SK-N-SH (cell line): ENCODE data around the gene INSM2. TPM values are rescaled to one million over a fixed set of nuclear protein-coding genes. Genes with fewer than 3 reads are reported as not detected.

Experiments used
- CTCF ChIA-PET: fragments of 300-600, 350-600 bp; formaldehyde crosslinking; extraction: SDS; loops from one replicate; lab custom pipeline; 2021; lab: Yijun Ruan, JAX
- POLR2A ChIA-PET: fragments of 350-600 bp; sonication (Branson Sonifier 250); formaldehyde crosslinking; extraction: SDS; loops from one replicate; lab custom pipeline; 2020; ENCODE audit warnings: antibody characterized with exemption, inconsistent platforms; lab: Yijun Ruan, JAX
- DNase-seq: peaks from one replicate; pipeline ENCODE4 v3.0.0; 2012
- H2AFZ ChIP-seq: fragments of 200-600 bp; sonication (generic); 2 replicates; pipeline ENCODE4 v1.8.1; 2016; ENCODE audit warnings: antibody characterized with exemption, mild to moderate bottlenecking, low read depth
- H3F3A ChIP-seq: fragments of 200-600 bp; sonication (generic); replicated peaks from 2 replicates; pipeline ENCODE3; 2016; ENCODE audit warnings: antibody characterized with exemption, mild to moderate bottlenecking; ENCODE audit not compliant: insufficient read depth
- H3K27ac ChIP-seq, 2 experiments: fragments of 200-500 bp in 1 of 2; fragments of 200-600 bp in 1 of 2; sonication (Bioruptor generic) in 1 of 2; sonication (generic), shearing (Covaris generic) in 1 of 2; 2 replicates each; pipeline versions ENCODE4 v1.5.1 to v1.6.1; 2014 to 2016; ENCODE audit warnings: low read depth in 2 of 2, inconsistent platforms in 1 of 2, low read length in 1 of 2, mild to moderate bottlenecking in 1 of 2, mixed read lengths in 1 of 2
- H3K27me3 ChIP-seq: fragments of 200-600 bp; sonication (generic), shearing (Covaris generic); 2 replicates; pipeline ENCODE4 v1.6.1; 2016; ENCODE audit warnings: mixed run types; ENCODE audit not compliant: insufficient read depth
- H3K36me3 ChIP-seq, 2 experiments: fragments of 200-500 bp in 1 of 2; fragments of 200-600 bp in 1 of 2; sonication (Bioruptor generic) in 1 of 2; sonication (generic) in 1 of 2; replicated peaks in 1 of 2; 2 replicates each; pipeline versions ENCODE3 to v1.5.1; 2014 to 2016; ENCODE audit warnings: low read length in 1 of 2, mild to moderate bottlenecking in 1 of 2; ENCODE audit not compliant: insufficient read depth in 2 of 2, control insufficient read depth in 1 of 2
- H3K4me1 ChIP-seq, 2 experiments: fragments of 200-500 bp in 1 of 2; fragments of 200-600 bp in 1 of 2; sonication (Bioruptor generic) in 1 of 2; sonication (generic), shearing (Covaris generic) in 1 of 2; 2 replicates each; pipeline versions ENCODE4 v1.5.1 to v1.6.1; 2014 to 2016; ENCODE audit warnings: low read depth in 1 of 2, low read length in 1 of 2, mixed run types in 1 of 2; ENCODE audit not compliant: insufficient read depth in 2 of 2, control insufficient read depth in 1 of 2
- H3K4me2 ChIP-seq: fragments of 200-600 bp; sonication (generic), shearing (Covaris generic); 2 replicates; pipeline ENCODE4 v1.6.1; 2017; ENCODE audit warnings: mixed run types
- H3K4me3 ChIP-seq, 2 experiments: fragments of 200-500 bp in 1 of 2; fragments of 200-600 bp in 1 of 2; sonication (Bioruptor generic) in 1 of 2; sonication (generic), shearing (Covaris generic) in 1 of 2; 2 replicates each; pipeline versions ENCODE4 v1.5.1 to v1.8.1; 2014 to 2016; ENCODE audit warnings: low read depth in 2 of 2, inconsistent platforms in 1 of 2, low read length in 1 of 2, mild to moderate bottlenecking in 1 of 2, mixed read lengths in 1 of 2, moderate library complexity in 1 of 2
- H3K79me2 ChIP-seq: fragments of 200-600 bp; sonication (generic); 2 replicates; pipeline ENCODE4 v1.8.1; 2017; ENCODE audit warnings: mild to moderate bottlenecking; ENCODE audit not compliant: insufficient read depth
- H3K9ac ChIP-seq: fragments of 200-600 bp; sonication (generic); 2 replicates; pipeline ENCODE4 v1.6.1; 2017; ENCODE audit warnings: mixed run types
- H3K9me2 ChIP-seq: fragments of 200-600 bp; sonication (generic); 2 replicates; pipeline ENCODE4 v1.6.1; 2017; ENCODE audit warnings: mixed run types
- H3K9me3 ChIP-seq: fragments of 200-600 bp; sonication (generic); 2 replicates; pipeline ENCODE4 v1.6.1; 2017; ENCODE audit warnings: mixed run types, mild to moderate bottlenecking, moderate library complexity
- H4K20me1 ChIP-seq: fragments of 200-600 bp; sonication (generic); 2 replicates; pipeline ENCODE4 v1.6.1; 2017; ENCODE audit warnings: mild to moderate bottlenecking, mixed run types; ENCODE audit not compliant: insufficient read depth
- CHD2 ChIP-seq: fragments of 150-350 bp; IDR thresholded peaks from 2 replicates; pipeline ENCODE4 v1.6.1; 2018; ENCODE audit warnings: low read length; ENCODE audit not compliant: partially characterized antibody
- CTCF ChIP-seq: fragments of 200-600 bp; sonication (generic); IDR thresholded peaks from 2 replicates; pipeline ENCODE4 v1.6.1; 2017; ENCODE audit warnings: antibody characterized with exemption, mild to moderate bottlenecking, moderate library complexity
- EP300 ChIP-seq, 2 experiments: IDR thresholded peaks; 2 replicates each; pipeline versions ENCODE4 v1.4.0 to v1.6.1; 2012; ENCODE audit warnings: borderline replicate concordance in 1 of 2, low read depth in 1 of 2, low read length in 1 of 2
- EZH2phosphoT487 ChIP-seq: fragments of 200-600 bp; sonication (generic); IDR thresholded peaks from 2 replicates; pipeline ENCODE4 v1.6.1; 2017; ENCODE audit warnings: low read depth, mixed run types, mild to moderate bottlenecking, antibody characterized with exemption, moderate library complexity, borderline replicate concordance
- FOSL2 ChIP-seq: IDR thresholded peaks from 2 replicates; pipeline ENCODE4 v1.4.0; 2012; ENCODE audit warnings: low read depth, mild to moderate bottlenecking, moderate library complexity, borderline replicate concordance
- FOXJ3 ChIP-seq: sonication (generic); formaldehyde crosslinking; IDR thresholded peaks from 2 replicates; pipeline ENCODE4 v1.5.1; 2020; ENCODE audit warnings: mild to moderate bottlenecking, missing genetic modification reagents
- FOXM1 ChIP-seq: IDR thresholded peaks from 2 replicates; pipeline ENCODE4 v1.4.0; 2012; ENCODE audit warnings: low read depth, mild to moderate bottlenecking
- GABPA ChIP-seq: IDR thresholded peaks from 2 replicates; pipeline ENCODE4 v1.4.0; 2012; ENCODE audit warnings: low read depth, mild to moderate bottlenecking
- GATA2 ChIP-seq: sonication (generic); formaldehyde crosslinking; IDR thresholded peaks from 2 replicates; pipeline ENCODE4 v1.5.0; 2020; ENCODE audit warnings: mild to moderate bottlenecking, missing genetic modification reagents
- IRF3 ChIP-seq: fragments of 150-350 bp; IDR thresholded peaks from 2 replicates; pipeline ENCODE4 v1.6.1; 2016; ENCODE audit warnings: mild to moderate bottlenecking, low read depth, low read length
- JUND ChIP-seq: IDR thresholded peaks from 2 replicates; pipeline ENCODE4 v1.4.0; 2012
- MEF2A ChIP-seq: IDR thresholded peaks from 2 replicates; pipeline ENCODE4 v1.4.0; 2012; ENCODE audit warnings: low read depth, borderline replicate concordance
- MXI1 ChIP-seq: IDR thresholded peaks from 2 replicates; pipeline ENCODE4 v1.6.1; 2012; ENCODE audit warnings: mild to moderate bottlenecking, low read depth, low read length, improper control_type of control experiment
- NFIC ChIP-seq: IDR thresholded peaks from 2 replicates; pipeline ENCODE4 v1.4.0; 2012; ENCODE audit warnings: borderline replicate concordance
- PBX3 ChIP-seq: IDR thresholded peaks from 2 replicates; pipeline ENCODE4; 2012
- POLR2AphosphoS5 ChIP-seq: IDR thresholded peaks from 2 replicates; pipeline ENCODE4 v1.6.1; 2012; ENCODE audit warnings: low read depth, low read length
- RAD21 ChIP-seq: IDR thresholded peaks from 2 replicates; pipeline ENCODE4 v1.6.1; 2012; ENCODE audit warnings: mild to moderate bottlenecking, low read length
- RCOR1 ChIP-seq: fragments of 150-350 bp; IDR thresholded peaks from 2 replicates; pipeline ENCODE4 v1.6.1; 2017; ENCODE audit warnings: antibody characterized with exemption, low read length
- REST ChIP-seq: IDR thresholded peaks from 2 replicates; pipeline ENCODE4 v1.6.1; 2012; ENCODE audit warnings: mild to moderate bottlenecking, low read depth, low read length, moderate library complexity
- SIN3A ChIP-seq: IDR thresholded peaks from 2 replicates; pipeline ENCODE4 v1.6.1; 2012; ENCODE audit warnings: low read depth, mild to moderate bottlenecking, low read length, moderate library complexity, borderline replicate concordance
- TCF12 ChIP-seq: IDR thresholded peaks from 2 replicates; pipeline ENCODE4 v1.4.0; 2012
- TEAD4 ChIP-seq: IDR thresholded peaks from 2 replicates; pipeline ENCODE4 v1.4.0; 2012; ENCODE audit warnings: mild to moderate bottlenecking, borderline replicate concordance; ENCODE audit not compliant: insufficient read depth
- USF1 ChIP-seq: IDR thresholded peaks from 2 replicates; pipeline ENCODE4 v1.4.0; 2012; ENCODE audit warnings: low read depth, borderline replicate concordance
- USF2 ChIP-seq: fragments of 150-350 bp; IDR thresholded peaks from 2 replicates; pipeline ENCODE4 v1.6.1; 2017; ENCODE audit warnings: antibody characterized with exemption, low read length, low read depth, borderline replicate concordance
- polyA plus RNA-seq, 3 experiments: library from polyadenylated mRNA; depleted of rRNA; stranded (reverse); fragments of >200 nt; gene quantifications; 2 replicates each; pipeline ENCODE4 v1.2.3, GENCODE V29; 2012

INSM2 gene
- polyA plus RNA-seq, 1 of the 3 experiments (the other 2 are of a cell fraction), result 0.15 TPM

GRCh38 chr14:35557221-35557747 lies 23.3 kb downstream of the INSM2 start:
- Histone ChIP-seq H3K9ac (no peak overlapping the region), H4K20me1 (no peaks in the 10 kb centered on the region), H3K36me3 (no peaks in the 10 kb centered on the region), H3K4me2 (no peak overlapping the region), H3K27me3 (no peaks in the 10 kb centered on the region), H3K9me3 (no peaks in the 10 kb centered on the region), H3K9me2 (no peaks in the 10 kb centered on the region), H3K4me3 (no peak overlapping the region), H3K27ac (peak overlapping the region in 1 of 2 experiments; percentile 98; a peak in 2 of 4 replicates), H3K4me1 (peaks cover 0 to 26% of the 10 kb centered on the region in 2 experiments; a peak in 3 of 4 replicates), H3F3A (peaks cover 6% of the 10 kb centered on the region), H3K79me2 (no peaks in the 10 kb centered on the region), H2AFZ (no peak overlapping the region)
- POLR2A ChIA-PET, result interaction anchor here (0.6 to 2.2 kb wide), 6 partner anchors 15 to 682 kb away, joined by 3 to 37 read pairs (median 6); partner anchors contain the start of genes BAZ1A and INSM2
- DNase-seq, result peak; percentile 57
- CTCF ChIA-PET, result interaction anchor here (0.5 to 1.5 kb wide), 3 partner anchors 8 to 130 kb away, joined by 3 to 5 read pairs (median 4); no protein-coding TSS in a partner anchor
- TF ChIP-seq RCOR1 (peak; percentile 79), USF2 (no peak), RAD21 (0 out of 2 replicates have a peak, but pooled peaks have one; percentile 25), EZH2phosphoT487 (no peak), POLR2AphosphoS5 (peak; percentile 40; the same call in 1 of the 2 replicates), FOXM1 (no peak), IRF3 (no peak), NFIC (no peak), MEF2A (no peak), MXI1 (peak; percentile 56; the same call in 1 of the 2 replicates), FOSL2 (no peak), FOXJ3 (CRISPR knock-in tag) (peak; percentile 81), TCF12 (peak; percentile 47), REST (no peak), CTCF (no peak), PBX3 (no peak), GATA2 (peak; percentile 96), USF1 (no peak), SIN3A (no peak), JUND (0 out of 2 replicates have a peak, but pooled peaks have one; percentile 14), CHD2 (peak; percentile 72), EP300 (IDR thresholded peaks at IDR 0.05; ENCODE audit: borderline replicate concordance in 1 of 2, low read depth in 1 of 2, low read length in 1 of 2) (peak; percentile 17 to 99; a peak in 2 of 4 replicates), TEAD4 (peak; percentile 86), GABPA (no peak)
